EL (cell line): ENCODE results near the gene PHF20.
"Not testable (repeated sequence)": the region's sequence is repeated elsewhere in the genome, so short reads cannot be mapped to it uniquely, and the experiment has no call there.

Experiments
- DNase-seq: peaks from one replicate; pipeline ENCODE4 v3.0.0-alpha.2; 2016

PHF20 gene

DNA sequence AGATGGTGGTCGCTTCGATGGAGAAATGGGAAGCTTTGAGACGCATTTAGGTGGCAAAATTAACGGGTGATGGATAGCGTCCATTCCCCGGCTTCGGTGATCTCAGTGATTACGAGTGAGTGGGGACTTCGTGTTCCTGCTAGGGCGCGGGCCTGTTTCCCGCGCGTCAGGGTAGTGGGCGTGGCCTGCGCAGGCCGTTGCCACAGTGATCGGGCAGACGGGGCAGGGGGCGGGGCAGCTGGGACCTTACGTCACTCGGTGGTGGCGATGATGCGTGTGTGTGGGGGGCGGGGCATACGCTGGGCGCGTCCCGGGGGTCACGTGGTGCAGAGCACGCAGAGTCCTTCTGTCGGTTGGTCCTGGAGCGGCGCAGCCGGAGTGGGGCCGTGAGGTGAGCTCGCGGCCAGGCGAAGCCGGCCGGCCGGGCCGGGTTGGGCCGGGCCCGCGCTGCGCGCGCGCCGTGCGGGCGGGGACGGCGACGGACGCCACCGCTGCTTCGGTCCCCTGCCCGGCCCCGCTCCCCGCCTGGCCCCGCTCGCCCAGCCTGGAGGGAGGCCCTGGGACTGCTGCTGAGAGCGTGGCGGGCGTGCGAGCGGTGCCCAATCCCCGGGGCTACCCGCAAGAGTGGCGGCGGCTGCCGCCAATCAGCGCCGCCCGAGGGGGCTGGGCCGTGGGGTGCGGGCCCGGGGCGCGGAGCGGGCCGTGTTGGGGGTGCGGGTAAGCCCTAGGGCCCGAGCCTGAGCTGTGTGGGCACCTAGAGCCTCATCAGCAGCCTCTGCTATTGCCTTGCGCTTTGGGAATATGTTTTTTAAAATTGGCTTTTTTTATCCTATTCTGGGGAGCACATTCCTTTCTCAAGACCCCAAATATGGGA is at the start of gene PHF20:
Gene PHF20, plus strand, starts transcription at position 327 of the 874 bp plus-strand sequence. CDS start 29,508 bp downstream, outside the sequence.
- peak; percentile 96 for DNase-seq

DNA sequence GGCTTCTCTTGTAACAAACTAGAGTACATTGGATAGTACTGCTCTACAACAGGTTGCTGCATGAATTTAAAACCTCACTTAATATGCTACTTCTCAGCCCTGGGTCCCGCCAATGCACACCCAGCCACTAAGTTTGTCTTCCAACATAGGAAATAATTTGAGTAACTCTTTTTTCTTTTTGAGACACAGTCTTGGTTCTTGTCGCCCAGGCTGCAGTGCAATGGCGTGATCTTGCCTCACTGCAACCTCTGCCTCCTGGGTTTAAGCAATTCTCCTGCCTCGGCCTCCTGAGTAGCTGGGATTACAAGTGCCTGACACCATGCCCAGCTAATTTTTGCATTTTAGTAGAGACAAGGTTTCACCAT is 48.6 kb upstream of the PHF20 start:
- not testable (repeated sequence) for DNase-seq

DNA sequence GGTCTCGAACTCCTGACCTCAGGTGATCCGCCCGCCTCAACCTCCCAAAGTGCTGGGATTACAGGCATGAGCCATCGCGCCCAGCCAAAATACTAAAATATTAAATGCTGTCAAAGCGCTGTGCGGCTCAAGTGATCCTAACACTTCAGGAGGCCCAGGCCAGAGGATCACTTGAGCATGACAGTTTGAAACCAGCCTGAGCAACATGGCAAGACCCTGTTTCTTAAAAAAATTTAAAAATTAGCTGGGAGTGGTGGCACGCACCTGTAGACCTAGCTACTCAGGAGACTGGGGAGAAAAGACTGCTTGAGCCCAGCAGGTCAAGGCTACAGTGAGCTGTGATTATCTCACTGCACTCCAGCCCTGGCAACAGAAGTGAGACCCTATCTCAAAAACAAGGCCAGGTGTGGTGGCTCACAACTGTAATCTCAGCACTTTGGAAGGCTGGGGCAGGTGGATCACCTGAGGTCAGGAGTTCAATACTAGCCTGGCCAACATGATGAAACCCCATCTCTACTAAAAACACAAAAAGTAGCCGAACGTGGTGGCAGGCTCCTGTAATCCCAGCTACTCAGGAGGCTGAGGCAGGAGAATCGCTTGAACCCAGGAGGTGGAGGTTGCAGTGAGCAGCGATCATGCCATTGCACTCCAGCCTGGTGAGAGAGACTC is 48.0 kb upstream of the PHF20 start:
- DNase-seq, result not testable (repeated sequence)

DNA sequence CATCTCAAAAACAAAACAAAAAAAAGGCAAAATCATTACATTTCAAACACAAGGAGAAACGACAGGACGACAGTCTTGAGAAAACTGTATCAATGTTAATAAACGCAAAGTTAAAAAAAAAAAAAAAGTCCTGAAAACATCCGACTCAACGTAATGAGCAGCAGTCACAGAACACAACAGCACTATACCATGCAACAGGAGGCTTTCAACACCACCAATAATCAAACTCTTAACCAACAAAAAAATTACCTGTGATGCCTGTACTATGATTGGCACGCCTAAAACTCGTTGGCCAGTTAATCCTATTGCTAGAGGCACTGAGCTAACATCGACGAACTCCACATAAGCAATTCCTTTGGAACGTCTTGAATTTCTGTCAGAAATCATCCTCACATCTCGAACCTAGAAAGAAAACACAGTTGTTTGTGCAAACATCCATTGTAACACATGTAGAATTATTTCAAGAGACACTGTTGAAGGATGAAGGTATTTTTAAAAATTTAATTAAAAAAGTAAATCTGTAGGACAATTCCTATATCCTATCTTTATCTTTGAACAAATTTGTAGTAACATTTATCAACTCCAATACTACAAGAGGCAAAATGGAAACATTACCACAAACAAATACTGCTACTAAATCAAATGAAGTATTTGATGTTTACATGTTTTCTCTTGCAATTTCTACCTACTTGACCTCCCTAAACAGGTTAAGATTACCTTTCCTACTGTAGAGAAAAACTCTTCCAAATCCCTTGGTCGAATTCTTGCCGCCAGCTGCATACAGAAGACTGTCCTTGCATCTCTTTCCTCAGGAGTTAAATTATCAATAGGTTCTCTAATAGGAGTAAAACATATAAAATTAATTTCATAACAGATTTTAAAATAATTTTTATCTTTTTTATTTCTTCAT is 47.2 kb upstream of the PHF20 start:
- no peak for DNase-seq

DNA sequence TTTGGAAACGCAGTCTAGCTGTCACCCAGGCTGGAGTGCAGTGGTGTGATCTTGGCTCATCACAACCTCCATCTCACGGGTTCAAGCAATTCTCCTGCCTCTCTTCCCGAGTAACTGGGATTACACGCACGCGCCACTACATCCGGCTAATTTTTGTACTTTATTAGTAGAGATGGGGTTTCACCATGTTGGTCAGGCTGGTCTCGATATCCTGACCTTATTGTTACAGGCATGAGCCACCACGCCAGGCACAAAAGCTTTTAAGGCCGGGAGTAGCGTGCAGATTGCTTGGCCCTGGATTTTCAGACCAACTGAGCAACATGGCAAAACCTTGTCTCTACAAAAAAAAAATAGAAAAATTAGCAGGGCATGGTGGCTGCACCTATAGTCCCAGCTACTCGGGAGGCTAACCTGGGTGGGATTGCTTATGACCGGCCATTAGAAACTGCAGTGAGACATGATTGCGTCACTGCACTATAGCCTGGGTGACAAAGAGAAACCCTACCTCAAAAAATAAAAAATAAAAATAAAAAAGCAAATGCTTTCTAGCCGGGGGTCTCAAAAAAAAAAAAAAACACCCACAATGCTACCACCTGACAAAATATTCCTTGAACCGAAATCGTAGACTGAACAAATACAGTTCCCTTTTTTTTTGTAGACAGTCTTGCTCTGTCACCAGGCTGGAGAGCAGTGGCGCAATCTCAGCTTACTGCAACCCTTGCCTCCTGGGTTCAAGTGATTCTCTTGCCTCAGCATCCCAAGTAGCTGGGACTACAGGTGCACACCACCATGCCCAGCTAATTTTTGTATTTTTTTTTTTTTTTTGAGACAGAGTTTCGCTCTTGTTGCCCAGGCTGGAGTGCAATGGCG is 44.7 kb upstream of the PHF20 start:
- no peak for DNase-seq

DNA sequence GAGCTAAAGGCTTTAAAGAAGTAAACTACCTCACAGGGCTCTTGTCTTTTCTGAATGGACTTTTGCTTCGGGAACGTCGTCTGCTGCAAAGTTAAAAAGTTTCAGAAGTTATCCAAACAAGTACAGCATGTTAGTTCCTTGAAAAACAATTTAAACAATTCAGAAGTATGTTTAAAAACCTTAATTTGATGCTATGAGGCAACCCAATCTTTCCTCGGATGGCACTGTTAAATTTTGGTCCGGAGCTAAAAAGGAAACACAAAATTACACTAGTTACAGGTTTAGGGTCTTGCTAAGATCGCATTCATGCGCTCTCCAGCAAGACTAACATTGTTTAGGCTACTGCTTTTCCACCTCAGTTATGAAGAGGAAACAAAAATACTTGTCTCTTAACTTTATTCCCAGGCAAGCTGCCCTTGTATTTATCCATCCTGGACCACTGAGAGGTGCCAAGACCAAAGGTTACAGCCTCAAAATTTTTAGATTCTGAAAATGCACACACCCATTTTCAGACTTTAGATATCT is 42.5 kb upstream of the PHF20 start:
- no peak for DNase-seq

DNA sequence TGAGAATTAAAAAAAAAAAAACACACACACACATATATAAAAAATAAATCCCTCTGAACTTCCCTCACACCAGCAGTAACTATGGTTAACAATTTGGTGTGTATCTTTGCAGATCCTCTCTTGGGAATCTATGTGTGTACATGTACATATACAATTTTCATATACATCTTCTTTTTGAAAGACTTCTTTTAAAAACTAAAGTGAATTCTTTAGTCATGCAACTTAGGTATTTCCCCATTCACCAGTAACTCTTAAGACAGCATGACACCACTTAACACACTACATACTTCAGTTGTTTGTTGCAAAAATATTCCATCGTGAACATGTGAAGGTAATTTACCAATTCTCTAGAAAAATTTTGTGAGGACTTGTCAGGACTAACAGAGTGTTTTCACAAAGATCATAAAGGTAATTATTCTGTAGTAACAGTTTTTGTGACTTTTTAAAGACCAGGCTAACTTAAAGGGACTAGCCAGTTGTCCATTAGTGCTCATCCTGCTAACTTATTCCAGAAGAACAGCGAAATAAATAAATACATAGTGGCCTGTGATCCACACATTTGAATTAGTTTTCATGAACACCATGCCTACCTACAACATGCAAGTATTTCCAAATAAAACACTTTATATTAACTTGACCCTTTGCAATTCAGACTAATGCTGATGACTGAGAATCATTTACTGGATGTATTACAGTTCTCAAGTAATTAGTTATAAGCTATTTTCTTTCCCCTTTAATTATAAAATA is 41.8 kb upstream of the PHF20 start:
- DNase-seq, result no peak

DNA sequence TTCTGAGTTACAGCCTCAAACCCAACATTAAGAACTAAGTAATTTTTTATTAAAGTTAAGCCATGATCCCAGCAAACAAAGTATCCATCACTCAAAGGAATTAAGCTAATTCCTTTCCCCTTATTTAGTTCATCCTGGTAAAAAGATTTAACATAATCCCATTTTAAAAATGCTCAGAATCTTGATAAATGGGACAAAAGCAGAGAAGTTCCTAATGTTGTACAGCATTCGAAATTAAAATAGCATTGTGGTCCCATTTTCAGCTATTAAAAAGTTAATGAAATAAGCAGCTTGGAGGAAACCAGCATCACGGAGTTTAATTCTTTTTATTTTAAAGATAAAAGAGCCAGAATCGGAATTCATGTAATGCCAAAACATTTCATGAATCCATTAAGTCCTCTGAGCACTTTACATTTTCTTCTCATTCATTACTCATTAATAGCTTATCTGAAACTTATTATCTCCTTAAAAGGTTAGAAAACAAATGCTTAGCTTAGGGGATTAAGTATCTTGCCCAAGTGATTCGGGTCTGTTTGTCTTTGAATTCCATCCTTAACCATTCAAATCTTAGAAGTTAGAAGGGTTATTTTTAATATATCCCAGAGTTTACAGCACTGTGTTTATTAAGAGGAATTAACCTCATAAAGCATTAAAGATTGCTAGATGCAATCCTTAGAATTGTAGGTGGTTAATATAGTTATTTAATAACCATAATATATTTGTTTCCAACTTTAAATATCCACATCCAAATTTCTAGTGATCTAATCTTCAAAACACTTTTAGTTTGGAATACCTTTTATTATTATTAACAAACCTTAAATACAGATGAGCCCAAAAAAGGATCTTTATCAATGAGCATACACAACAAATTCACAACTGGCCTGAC is 41.0 kb upstream of the PHF20 start:
- no peak for DNase-seq

DNA sequence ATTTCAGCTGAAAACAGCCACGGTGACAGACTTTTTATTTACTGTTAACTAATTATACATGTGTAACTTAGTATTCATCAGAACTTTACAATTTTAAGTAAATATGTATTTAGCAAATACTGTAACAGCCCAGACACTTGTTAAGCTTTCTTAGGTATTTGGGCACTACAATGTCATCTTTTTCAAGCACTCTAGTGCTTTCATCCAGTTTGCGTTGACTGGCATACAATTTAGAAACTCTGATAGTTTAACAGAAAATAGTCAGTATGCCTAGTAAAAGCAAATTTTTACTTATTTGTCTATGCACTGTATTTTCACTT is 40.4 kb upstream of the PHF20 start:
- no peak for DNase-seq

DNA sequence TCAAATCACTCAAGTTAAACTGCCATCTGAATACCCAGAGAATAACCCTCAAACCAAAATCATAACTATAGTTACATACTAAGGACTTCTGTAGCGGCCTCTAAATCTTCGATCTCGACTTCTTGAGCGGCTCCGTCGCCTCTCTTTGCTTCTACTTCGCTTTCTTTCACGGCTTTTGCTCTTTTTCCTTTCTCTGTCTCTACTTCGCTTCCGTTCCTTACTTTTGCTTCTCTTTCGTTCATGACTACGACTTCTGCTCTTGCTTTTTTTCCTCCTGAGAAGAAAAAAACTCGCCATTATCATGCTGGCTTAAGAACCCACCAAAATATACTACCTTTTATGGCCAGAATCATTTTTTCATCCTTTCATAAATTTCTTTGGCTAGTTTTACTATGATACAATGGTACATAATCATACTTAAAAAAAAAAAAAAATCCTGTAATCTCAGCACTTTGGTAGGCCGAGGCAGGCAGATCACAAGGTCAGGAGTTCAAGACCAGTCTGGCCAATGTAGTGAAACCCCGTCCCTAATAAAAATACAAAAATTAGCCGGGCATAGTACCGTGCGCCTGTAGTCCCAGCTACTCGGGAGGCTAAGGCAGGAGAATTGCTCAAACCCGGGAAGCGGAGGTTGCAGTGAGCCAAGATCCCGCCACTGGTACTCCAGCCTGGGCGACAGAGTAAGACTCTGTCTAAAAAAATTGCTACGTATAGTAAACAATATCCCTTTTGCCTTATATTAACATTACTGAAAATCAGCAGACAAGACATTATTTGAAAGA is 39.8 kb upstream of the PHF20 start:
- DNase-seq, result no peak

DNA sequence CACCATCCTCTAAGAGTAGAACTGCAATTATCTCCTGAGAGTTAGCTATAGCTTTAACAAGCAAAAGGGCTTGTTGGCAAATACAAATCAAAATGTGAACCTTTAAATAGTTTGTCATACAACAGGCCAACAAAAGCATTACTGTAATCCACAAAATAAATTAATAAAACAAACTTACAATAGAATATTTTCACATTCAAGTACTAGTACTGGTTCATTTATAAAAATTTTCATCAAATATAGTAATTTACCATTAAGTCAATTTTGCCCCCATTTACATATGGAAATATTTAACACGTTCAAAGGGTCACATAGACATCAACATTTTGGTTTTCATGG is 39.2 kb upstream of the PHF20 start:
- DNase-seq, result no peak

DNA sequence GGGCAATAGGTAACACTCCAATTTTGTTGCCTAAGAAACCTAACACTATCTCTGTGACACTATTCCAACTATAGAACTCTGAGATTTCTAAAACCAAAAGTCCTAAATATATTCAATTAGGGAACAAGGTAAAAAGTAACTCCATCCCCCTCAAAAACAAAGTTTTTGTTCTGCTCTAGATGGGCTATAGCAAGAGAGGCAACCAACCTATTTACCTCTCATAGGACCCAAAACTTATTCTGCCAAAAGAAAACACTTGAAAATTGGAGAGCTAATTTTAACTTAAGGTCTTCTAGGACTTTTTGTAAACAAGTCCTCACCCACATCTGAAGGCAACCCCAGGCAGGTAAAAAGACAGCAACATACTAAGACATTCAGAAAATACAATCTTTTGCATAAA is 37.4 kb upstream of the PHF20 start:
- no peak for DNase-seq

DNA sequence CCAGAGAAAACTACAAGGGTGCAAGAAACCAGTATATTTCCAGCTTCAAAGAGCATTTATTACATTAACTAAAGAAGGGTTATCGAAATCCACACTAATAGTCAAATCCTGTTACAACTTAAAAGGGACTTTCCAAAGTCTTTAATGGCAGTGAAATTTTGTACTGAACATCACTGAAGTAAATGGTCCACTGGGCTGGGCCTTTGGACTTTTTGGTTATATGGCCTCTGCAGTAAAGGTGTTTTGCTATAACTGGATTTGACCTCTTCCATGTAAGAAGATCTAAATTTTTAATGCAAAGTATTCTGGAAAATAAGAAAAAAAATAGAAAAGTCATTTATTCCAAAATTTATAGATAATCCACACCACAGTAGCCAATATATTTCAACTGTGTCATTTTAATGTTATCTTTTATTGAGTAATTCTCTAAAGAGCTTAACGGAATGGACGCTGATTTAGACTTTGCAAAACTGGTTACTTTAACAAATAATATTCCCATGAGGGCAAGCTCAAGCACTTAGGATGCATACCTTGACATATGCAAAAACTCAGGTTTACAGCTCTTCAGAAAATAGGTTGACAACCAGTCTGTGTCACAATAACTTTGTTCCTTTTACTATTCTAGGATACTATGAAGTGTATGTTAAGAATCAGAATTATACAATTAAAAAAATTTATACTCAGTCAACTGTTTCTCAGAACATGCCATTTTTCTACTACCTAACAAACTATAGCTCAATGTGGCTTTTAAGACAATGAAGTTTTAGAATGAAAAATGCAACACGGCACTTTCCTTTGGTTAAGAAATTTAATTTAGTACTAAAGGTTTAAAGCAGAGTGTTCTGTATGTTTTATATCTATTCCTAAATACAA is 36.8 kb upstream of the PHF20 start:
- no peak for DNase-seq

DNA sequence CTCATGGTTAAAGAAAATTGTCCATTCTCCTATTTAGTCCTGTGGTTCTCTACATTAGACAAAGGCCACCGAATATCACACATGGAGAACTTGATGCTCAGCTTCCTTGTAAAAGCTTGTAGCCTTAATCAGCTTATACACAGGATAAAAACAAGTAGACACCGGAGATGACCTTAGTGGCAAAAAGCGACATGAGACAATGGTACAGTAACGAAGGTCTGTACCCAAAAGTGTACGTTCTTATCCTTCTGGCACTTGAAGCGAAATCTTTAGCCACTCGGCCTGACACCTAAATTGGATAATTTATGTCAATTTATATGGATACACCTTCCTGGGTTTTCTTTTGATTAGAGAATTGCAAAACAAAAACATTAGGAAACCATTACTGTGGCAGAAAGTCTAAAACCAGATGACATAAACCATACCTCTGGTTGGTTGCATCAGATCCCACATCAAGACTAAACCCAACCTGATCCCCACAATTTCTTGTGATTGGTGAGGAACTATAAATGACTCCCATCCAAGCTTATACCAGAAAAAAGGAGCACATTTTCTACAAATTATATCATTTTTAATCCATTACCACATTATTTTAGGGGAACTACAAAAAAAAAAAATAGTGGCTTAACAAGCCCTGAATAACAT is 35.9 kb upstream of the PHF20 start:
- peak; percentile 4 for DNase-seq

DNA sequence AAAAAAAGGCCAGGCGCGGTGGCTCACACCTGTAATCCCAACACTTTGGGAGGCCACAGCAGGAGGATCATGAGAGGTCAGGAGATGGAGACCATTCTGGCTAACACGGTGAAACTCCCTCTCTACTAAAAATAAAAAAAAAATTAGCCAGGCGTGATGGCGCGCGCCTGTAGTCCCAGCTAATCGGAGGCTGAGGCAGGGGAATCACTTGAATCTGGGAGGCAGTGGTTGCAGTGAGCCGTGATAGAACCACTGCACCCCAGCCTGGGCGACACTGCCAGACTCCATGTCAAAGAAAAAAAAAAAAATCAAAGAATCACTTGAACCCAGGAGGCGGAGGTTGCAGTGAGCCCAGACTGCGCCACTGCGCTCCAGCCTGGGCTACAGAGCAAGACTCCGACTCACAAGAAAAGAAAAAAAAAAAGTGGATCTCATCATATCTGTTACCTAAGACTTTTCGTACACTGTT is 33.9 kb upstream of the PHF20 start:
- no peak for DNase-seq

DNA sequence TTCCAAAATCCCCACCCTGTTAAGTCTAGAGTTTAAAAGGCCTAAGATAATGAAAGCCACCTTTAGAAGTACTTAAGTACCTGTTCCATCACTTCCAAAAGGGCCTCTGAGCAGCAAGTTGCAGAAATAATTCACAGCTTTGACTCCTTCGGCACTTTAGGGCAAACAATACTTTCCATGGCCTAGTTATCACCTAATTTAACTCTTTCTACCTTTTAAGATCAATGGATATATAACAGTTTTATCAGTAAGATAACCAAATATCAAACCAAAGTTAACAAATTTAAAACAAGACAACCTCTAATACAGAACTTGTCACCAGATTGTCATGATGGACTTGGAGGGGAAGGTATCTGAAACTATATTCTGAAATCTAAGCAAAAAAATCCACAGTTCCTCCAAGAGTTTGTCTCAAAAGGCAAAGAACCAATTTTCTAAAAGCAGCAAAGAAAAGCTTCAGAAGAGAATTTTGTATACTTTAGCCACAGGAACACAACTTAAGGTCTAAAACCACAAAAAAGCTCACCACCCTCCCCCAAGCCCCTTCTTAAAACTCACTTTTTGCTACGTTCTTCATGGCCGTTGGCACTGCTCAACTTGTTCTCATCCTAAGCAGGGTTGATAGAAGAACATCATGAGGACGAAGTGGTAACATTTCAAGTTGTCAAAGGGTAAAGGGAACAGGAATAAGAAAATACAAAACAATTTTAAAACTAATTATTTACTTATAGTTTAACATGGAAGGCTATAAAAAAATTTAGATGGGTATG is 33.2 kb upstream of the PHF20 start:
- no peak for DNase-seq
